ENCODE data around the gene GAB3. TPM values are rescaled to one million over a fixed set of nuclear protein-coding genes. Genes with fewer than 3 reads are reported as not detected.

Gene GAB3
- total RNA-seq, 1 donor from 2014 or later = 1.1 TPM

DNA sequence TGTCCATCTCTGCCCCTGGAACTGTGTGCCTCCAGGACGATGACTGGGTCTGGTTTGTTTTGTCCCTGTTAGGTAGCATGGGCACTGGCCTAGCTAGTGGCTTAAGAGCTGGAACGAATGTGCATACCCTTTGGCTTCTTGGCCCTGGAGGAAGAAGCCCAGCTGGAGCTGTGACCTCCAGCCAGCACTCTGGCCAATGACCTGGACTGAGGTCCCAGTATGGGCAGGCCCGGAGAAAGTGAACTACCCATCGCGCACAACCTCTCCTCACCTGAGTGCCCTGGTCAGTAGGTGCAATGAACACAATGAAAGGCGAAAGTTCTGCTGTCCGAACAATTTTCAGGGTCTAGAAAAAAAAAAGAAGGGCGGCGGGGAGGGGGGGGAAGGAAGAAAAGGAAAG, 30.1 kb upstream of the GAB3 start:
- H3K4me3 Mint-ChIP-seq (ENCODE audit: unreplicated experiment) = no peak overlapping the region
- no peak for DNase-seq (ENCODE audit: extremely low spot score, unreplicated experiment)
- TF ChIP-seq, protein P1, sequence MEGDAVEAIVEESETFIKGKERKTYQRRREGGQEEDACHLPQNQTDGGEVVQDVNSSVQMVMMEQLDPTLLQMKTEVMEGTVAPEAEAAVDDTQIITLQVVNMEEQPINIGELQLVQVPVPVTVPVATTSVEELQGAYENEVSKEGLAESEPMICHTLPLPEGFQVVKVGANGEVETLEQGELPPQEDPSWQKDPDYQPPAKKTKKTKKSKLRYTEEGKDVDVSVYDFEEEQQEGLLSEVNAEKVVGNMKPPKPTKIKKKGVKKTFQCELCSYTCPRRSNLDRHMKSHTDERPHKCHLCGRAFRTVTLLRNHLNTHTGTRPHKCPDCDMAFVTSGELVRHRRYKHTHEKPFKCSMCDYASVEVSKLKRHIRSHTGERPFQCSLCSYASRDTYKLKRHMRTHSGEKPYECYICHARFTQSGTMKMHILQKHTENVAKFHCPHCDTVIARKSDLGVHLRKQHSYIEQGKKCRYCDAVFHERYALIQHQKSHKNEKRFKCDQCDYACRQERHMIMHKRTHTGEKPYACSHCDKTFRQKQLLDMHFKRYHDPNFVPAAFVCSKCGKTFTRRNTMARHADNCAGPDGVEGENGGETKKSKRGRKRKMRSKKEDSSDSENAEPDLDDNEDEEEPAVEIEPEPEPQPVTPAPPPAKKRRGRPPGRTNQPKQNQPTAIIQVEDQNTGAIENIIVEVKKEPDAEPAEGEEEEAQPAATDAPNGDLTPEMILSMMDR (IDR thresholded peaks at IDR 0.05) = no peak
- H3K27ac Mint-ChIP-seq (ENCODE audit: unreplicated experiment) = no peak overlapping the region
- no peaks in the 10 kb centered on the region for H3K4me1 Mint-ChIP-seq (ENCODE audit: unreplicated experiment)
- peaks cover 15% of the 10 kb centered on the region for H3K9me3 Mint-ChIP-seq (ENCODE audit: unreplicated experiment)
- no peaks in the 10 kb centered on the region for H3K27me3 Mint-ChIP-seq (ENCODE audit: unreplicated experiment)
- peaks cover 15% of the 10 kb centered on the region for H3K36me3 Mint-ChIP-seq (ENCODE audit: unreplicated experiment)

DNA sequence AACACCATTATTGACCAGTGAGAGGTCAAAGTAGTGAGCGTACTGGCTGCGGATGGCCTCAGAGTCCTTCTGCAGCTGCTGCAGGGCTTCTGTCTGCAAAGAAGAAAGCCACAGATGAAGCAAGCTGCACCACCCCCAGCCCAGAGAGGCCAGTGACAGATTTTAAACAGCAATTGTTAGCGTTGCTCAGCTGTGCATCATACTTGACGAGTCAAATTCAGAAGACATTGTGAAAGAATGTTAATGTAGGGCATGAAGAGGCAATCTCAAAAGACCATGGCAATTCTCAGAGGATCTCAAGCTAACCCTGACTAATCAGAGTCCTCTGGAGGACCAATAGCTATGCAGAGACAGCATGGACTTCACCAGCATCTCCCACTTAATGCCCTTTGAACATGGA, 28.4 kb upstream of the GAB3 start:
- TF ChIP-seq, protein P1 (IDR thresholded peaks at IDR 0.05) = no peak
- H3K27ac Mint-ChIP-seq (ENCODE audit: unreplicated experiment) = no peak overlapping the region
- H3K36me3 Mint-ChIP-seq (ENCODE audit: unreplicated experiment) = peaks cover 18% of the 10 kb centered on the region
- H3K4me1 Mint-ChIP-seq (ENCODE audit: unreplicated experiment) = no peaks in the 10 kb centered on the region
- H3K4me3 Mint-ChIP-seq (ENCODE audit: unreplicated experiment) = no peak overlapping the region
- H3K27me3 Mint-ChIP-seq (ENCODE audit: unreplicated experiment) = no peaks in the 10 kb centered on the region
- DNase-seq (ENCODE audit: extremely low spot score, unreplicated experiment) = no peak
- H3K9me3 Mint-ChIP-seq (ENCODE audit: unreplicated experiment) = peaks cover 15% of the 10 kb centered on the region

DNA sequence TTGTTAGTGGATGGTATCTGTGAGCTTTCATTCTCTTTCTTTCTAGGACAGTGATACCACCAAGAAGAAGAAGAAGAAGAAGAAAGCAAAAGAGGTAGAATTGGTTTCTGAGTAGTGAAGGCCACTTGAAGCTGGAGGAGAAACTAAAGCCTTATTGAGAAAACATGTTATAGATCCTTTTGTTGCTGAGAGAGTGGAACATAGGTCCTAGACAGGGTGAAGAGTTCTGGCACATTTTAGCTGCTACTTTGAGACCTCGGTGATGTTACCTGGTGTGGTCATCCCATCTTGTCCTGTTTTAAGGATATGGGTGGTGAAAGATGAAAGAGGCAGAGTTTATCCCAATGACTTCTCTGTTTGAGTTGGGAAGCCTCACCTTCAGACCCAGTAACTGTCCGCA, 25.9 kb upstream of the GAB3 start:
- TF ChIP-seq, protein P1 (IDR thresholded peaks at IDR 0.05) = no peak
- Mint-ChIP-seq H3K36me3 (ENCODE audit: unreplicated experiment) (peaks cover 29% of the 10 kb centered on the region), H3K9me3 (ENCODE audit: unreplicated experiment) (peaks cover 18% of the 10 kb centered on the region), H3K27ac (ENCODE audit: unreplicated experiment) (no peak overlapping the region), H3K27me3 (ENCODE audit: unreplicated experiment) (no peaks in the 10 kb centered on the region), H3K4me1 (ENCODE audit: unreplicated experiment) (no peaks in the 10 kb centered on the region), H3K4me3 (ENCODE audit: unreplicated experiment) (no peak overlapping the region)
- no peak for DNase-seq (ENCODE audit: extremely low spot score, unreplicated experiment)

DNA sequence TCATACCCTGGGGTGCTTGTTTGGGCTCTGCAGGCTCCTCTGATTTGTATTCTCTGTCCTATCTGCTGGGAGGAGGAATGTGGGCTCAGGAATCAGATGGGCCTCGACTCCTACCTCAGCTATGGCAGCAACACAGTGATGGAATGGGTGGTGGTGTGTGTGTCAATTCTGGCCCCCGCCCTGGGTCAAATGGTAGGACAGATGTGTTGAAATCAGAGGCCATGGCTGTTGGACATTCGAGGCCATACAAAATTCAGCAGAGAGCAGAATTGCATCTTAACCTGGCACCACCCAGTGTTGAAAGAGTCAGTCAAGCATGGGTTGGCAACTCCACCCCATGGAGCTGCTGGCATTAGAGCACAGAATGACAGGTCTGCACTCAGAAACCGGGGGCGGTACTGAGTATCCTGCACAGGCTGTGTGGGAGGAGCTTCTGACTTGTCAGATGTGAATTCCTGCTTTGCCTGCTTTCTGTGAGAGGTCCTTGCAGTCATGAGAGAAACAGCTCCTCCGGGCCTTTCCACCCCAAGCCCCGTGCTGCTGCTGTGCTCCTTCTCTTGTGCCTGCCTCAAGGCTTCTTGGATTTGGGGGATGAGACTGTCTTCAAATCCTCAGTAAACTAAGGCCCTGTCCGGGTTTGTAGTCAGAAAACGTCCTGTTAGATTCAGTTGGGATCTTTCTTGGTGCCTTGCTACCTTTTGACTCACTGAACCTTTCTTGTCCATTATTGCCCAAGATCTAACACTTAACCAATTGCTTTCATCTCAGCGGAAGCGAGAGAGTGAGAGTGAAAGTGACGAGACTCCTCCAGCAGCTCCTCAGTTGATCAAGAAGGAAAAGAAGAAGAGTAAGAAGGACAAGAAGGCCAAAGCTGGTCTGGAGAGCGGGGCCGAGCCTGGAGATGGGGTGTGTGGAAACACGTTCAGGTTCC, 24.8 kb upstream of the GAB3 start:
- DNase-seq (ENCODE audit: extremely low spot score, unreplicated experiment) = no peak
- Mint-ChIP-seq H3K9me3 (ENCODE audit: unreplicated experiment) (peaks cover 15% of the 10 kb centered on the region), H3K4me1 (ENCODE audit: unreplicated experiment) (no peaks in the 10 kb centered on the region), H3K4me3 (ENCODE audit: unreplicated experiment) (no peak overlapping the region), H3K27me3 (ENCODE audit: unreplicated experiment) (no peaks in the 10 kb centered on the region), H3K27ac (ENCODE audit: unreplicated experiment) (no peak overlapping the region), H3K36me3 (ENCODE audit: unreplicated experiment) (peaks cover 36% of the 10 kb centered on the region)
- TF ChIP-seq, protein P1 (IDR thresholded peaks at IDR 0.05) = no peak

DNA sequence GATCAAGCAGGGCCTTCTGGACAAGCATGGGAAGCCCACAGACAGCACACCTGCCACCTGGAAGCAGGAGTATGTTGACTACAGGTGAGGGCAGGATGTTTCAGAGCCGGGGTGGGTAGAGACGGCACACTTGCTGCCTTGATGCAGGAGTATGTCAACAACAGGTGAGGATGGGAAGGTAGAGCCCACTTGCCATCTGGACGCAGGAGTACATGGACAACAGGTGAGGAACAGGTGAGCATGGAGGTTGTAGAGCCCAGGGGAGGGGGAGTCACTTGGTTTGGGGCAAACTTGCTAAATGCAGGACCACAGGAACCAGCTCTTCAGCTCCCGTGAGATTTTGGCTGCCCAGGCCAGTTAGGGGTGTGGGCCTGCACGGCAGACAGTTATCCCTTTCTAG, 23.7 kb upstream of the GAB3 start:
- no peak for DNase-seq (ENCODE audit: extremely low spot score, unreplicated experiment)
- TF ChIP-seq, protein P1 (IDR thresholded peaks at IDR 0.05) = no peak
- no peaks in the 10 kb centered on the region for H3K4me1 Mint-ChIP-seq (ENCODE audit: unreplicated experiment)
- H3K27ac Mint-ChIP-seq (ENCODE audit: unreplicated experiment) = no peak overlapping the region
- peaks cover 38% of the 10 kb centered on the region for H3K36me3 Mint-ChIP-seq (ENCODE audit: unreplicated experiment)
- no peak overlapping the region for H3K4me3 Mint-ChIP-seq (ENCODE audit: unreplicated experiment)
- no peaks in the 10 kb centered on the region for H3K27me3 Mint-ChIP-seq (ENCODE audit: unreplicated experiment)
- peaks cover 15% of the 10 kb centered on the region for H3K9me3 Mint-ChIP-seq (ENCODE audit: unreplicated experiment)

Measured in osteocyte (in vitro differentiated cells).